Cardiac muscle cell (in vitro differentiated cells and primary cell): Measurements from ENCODE around the gene TRIM41. TPM values are rescaled to one million over a fixed set of nuclear protein-coding genes. Genes with fewer than 3 reads are reported as not detected.

Source experiments
- DNase-seq, 2 donors: peaks; one replicate each; pipeline versions ENCODE4 v3.0.0 to v3.0.0-alpha.2; 2010 to 2017; ENCODE audit warnings: low read depth in 1 of 2, low spot score in 1 of 2
- H3K27ac ChIP-seq: fragments of 200-600 bp; sonication (generic); 2 replicates; pipeline ENCODE4 v1.5.1; 2016
- H3K27me3 ChIP-seq: fragments of 200-600 bp; sonication (generic); 2 replicates; pipeline ENCODE4 v1.6.0; 2016; ENCODE audit warnings: control low read depth
- H3K36me3 ChIP-seq: fragments of 200-600 bp; sonication (generic); 2 replicates; pipeline ENCODE4 v1.5.1; 2016; ENCODE audit warnings: control low read depth
- H3K4me1 ChIP-seq: fragments of 200-600 bp; sonication (generic); 2 replicates; pipeline ENCODE4 v1.8.1; 2017; ENCODE audit warnings: low read depth, mild to moderate bottlenecking, mixed run types
- H3K4me3 ChIP-seq: fragments of 200-600 bp; sonication (generic); 2 replicates; pipeline ENCODE4 v1.5.1; 2016; ENCODE audit warnings: mild to moderate bottlenecking
- H3K9me3 ChIP-seq: fragments of 200-600 bp; sonication (generic); 2 replicates; pipeline ENCODE4 v1.5.1; 2017; ENCODE audit warnings: low read depth, mild to moderate bottlenecking, control low read depth
- polyA plus RNA-seq: library from polyadenylated mRNA; unstranded; fragments of >200 nt; fragmentation: Nextera tagmentation; extraction: Ambion mirVana; gene quantifications from 2 replicates; pipeline ENCODE4 v1.2.1, GENCODE V29; 2016
- total RNA-seq: library from RNA; depleted of rRNA; stranded (reverse); fragments of >200 nt; gene quantifications from 2 replicates; pipeline ENCODE4 v1.2.3, GENCODE V29; 2016
- TF ChIP-seq, protein P1 (sequence below): IDR thresholded peaks from 2 replicates; pipeline ENCODE4 v1.5.1; 2012; ENCODE audit warnings: low read depth, mild to moderate bottlenecking, low read length

TRIM41 gene
- total and polyA plus RNA-seq, 2 experiments from 2014 or later, result 5.4 to 30.1 TPM

DNA sequence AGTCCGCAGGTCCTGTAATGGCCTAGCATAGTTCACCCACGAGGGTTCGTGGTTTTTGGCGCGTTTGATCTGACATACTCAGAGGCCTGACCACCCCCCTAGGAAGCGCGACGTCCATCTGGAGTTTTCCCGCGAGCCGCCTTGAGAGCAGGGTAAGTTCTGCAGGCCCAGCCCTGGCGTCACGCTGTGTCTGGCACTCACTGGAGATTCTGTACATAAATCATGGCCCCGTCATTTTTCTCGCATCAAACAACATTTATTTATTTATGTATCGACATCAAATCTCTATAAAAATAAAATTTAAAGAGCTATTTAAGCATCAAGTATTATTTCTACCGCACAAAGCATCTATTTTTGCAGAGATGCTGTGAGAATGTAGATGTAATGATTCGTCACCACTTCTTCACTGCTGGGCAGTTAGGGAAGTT is 437 bp upstream of the TRIM41 start:
- peak overlapping the region; percentile 39 for H3K27ac ChIP-seq
- peak overlapping the region; percentile 80 for H3K4me3 ChIP-seq
- H3K4me1 ChIP-seq, result no peaks in the 10 kb centered on the region
- TF ChIP-seq, protein P1, sequence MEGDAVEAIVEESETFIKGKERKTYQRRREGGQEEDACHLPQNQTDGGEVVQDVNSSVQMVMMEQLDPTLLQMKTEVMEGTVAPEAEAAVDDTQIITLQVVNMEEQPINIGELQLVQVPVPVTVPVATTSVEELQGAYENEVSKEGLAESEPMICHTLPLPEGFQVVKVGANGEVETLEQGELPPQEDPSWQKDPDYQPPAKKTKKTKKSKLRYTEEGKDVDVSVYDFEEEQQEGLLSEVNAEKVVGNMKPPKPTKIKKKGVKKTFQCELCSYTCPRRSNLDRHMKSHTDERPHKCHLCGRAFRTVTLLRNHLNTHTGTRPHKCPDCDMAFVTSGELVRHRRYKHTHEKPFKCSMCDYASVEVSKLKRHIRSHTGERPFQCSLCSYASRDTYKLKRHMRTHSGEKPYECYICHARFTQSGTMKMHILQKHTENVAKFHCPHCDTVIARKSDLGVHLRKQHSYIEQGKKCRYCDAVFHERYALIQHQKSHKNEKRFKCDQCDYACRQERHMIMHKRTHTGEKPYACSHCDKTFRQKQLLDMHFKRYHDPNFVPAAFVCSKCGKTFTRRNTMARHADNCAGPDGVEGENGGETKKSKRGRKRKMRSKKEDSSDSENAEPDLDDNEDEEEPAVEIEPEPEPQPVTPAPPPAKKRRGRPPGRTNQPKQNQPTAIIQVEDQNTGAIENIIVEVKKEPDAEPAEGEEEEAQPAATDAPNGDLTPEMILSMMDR, result no peak
- no peaks in the 10 kb centered on the region for H3K27me3 ChIP-seq
- no peaks in the 10 kb centered on the region for H3K9me3 ChIP-seq
- H3K36me3 ChIP-seq, result no peaks in the 10 kb centered on the region
- no peak for DNase-seq

DNA sequence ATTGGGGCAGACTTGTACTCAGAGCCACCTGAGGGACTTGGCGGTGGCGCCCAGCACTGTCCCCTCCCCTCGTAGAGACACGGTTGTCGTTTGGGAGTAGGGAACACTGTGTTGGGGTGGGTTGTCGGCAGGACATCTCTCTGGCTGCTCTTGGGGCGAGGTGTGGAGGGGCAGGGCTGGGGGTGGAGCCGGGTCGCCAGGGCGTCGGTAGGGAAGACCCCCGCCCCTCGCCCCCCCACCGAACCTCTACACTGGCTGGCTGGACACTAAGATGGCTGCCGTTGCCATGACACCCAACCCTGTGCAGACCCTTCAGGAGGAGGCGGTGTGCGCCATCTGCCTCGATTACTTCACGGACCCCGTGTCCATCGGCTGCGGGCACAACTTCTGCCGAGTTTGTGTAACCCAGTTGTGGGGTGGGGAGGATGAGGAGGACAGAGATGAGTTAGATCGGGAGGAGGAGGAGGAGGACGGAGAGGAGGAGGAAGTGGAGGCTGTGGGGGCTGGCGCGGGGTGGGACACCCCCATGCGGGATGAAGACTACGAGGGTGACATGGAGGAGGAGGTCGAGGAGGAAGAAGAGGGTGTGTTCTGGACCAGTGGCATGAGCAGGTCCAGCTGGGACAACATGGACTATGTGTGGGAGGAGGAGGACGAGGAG is 778 bp downstream of the TRIM41 start:
- H3K4me3 ChIP-seq, result peak overlapping the region; percentile 80
- no peaks in the 10 kb centered on the region for H3K36me3 ChIP-seq
- H3K27me3 ChIP-seq, result no peaks in the 10 kb centered on the region
- TF ChIP-seq, protein P1, result no peak
- DNase-seq, result peak; percentile 58 to 85
- H3K4me1 ChIP-seq, result no peaks in the 10 kb centered on the region
- H3K9me3 ChIP-seq, result no peaks in the 10 kb centered on the region
- H3K27ac ChIP-seq, result peak overlapping the region; percentile 85

DNA sequence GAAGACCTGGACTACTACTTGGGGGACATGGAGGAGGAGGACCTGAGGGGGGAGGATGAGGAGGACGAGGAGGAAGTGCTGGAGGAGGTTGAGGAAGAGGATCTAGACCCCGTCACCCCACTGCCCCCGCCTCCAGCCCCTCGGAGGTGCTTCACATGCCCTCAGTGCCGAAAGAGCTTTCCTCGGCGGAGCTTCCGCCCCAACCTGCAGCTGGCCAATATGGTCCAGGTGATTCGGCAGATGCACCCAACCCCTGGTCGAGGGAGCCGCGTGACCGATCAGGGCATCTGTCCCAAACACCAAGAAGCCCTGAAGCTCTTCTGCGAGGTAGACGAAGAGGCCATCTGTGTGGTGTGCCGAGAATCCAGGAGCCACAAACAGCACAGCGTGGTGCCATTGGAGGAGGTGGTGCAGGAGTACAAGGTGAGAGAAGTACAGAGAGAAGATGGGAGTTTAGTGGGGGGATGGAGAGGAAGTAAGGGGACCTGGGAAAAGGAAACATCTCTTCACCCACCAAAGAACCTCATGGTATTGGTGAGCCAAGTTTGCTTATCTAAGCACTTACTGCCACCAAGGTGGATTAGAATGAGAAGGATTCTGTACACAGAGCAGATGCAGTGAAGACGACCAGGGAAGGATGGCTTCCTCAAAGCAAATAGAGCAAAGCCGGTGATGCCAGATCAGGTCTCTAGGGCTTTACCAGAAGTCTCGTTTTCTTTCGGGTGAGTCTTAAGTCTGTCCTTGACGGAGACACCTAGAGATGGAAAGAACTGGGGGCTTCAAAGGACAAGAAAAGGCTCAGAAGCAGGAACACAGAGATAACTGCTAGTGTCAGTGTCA is 1.5 kb downstream of the TRIM41 start:
- Histone ChIP-seq H3K9me3 (no peaks in the 10 kb centered on the region), H3K27me3 (no peaks in the 10 kb centered on the region), H3K36me3 (no peaks in the 10 kb centered on the region), H3K27ac (no peak overlapping the region), H3K4me3 (peak overlapping the region; percentile 80), H3K4me1 (no peaks in the 10 kb centered on the region)
- no peak for DNase-seq
- TF ChIP-seq, protein P1, result no peak

DNA sequence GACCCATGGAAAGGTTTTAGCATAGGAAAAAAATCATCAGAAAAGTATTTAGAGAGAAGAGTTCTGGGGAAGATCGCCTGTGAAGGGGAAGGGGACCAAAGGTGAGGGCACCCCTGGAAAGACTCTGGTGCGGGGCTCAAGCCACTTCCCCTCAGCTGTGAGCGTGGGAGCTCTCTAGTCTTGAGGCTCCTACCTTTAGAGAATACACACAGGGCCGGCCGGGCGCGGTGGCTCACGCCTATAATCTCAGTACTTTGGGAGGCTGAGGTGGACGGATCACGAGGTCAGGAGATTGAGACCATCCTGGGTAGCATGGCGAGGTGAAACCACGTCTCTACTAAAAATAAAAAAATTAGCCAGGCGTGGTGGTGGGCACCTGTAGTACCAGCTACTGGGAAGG is 6.9 kb downstream of the TRIM41 start:
- Histone ChIP-seq H3K27ac (no peak overlapping the region), H3K36me3 (peaks cover 16% of the 10 kb centered on the region), H3K9me3 (no peaks in the 10 kb centered on the region), H3K4me1 (no peaks in the 10 kb centered on the region), H3K27me3 (no peaks in the 10 kb centered on the region), H3K4me3 (no peak overlapping the region)
- TF ChIP-seq, protein P1, result no peak
- no peak for DNase-seq

DNA sequence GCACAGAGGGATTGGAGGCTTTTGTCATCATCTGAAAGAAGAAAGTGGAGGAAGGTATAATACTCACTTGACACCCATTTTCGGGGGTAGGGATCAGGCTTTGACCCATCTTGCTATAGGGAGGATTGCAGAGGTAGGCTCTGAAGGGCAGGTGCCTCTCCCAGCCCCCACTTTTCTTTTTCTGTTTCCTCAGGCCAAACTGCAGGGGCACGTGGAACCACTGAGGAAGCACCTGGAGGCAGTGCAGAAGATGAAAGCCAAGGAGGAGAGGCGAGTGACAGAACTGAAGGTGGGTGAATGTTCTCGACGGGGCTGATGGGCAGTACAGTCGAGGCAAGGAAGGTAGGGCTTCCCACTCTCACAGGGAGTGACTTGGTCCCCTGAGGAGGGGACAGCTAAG is 7.5 kb downstream of the TRIM41 start:
- TF ChIP-seq, protein P1, result no peak
- DNase-seq, result no peak
- no peak overlapping the region for H3K27ac ChIP-seq
- H3K4me1 ChIP-seq, result no peaks in the 10 kb centered on the region
- no peaks in the 10 kb centered on the region for H3K9me3 ChIP-seq
- no peak overlapping the region for H3K4me3 ChIP-seq
- no peaks in the 10 kb centered on the region for H3K27me3 ChIP-seq
- H3K36me3 ChIP-seq, result peaks cover 16% of the 10 kb centered on the region
